Activated B cell treated with CpG ODN at 0.5 μM for 24 hours (primary cell): ENCODE data around the gene CSF1. TPM values are rescaled to one million over a fixed set of nuclear protein-coding genes. Genes with fewer than 3 reads are reported as not detected.

ENCODE experiments used
- ATAC-seq: fragments of 200-7000 bp; cut with Tn5 transposase; one replicate; pipeline ENCODE4 v1.10.0; 2021; ENCODE audit warnings: low read depth, mild to moderate bottlenecking, moderate library complexity
- CTCF ChIA-PET: fragments of 350-600 bp; sonication (Branson Sonifier 250); formaldehyde crosslinking; loops from one replicate; lab custom pipeline; 2021; ENCODE audit warnings: antibody characterized with exemption; lab: Charles Lee
- POLR2A ChIA-PET: fragments of 350-600 bp; sonication (Branson Sonifier 250); formaldehyde crosslinking; loops from one replicate; lab custom pipeline; 2021; ENCODE audit warnings: antibody characterized with exemption; lab: Charles Lee
- DNase-seq: peaks from one replicate; pipeline ENCODE4 v3.0.0; 2022
- H3K27ac Mint-ChIP-seq: one replicate; pipeline ENCODE4 v1.8.0; 2020; ENCODE audit warnings: mixed read lengths
- H3K27me3 Mint-ChIP-seq: one replicate; pipeline ENCODE4 v1.8.0; 2021; ENCODE audit warnings: mixed read lengths
- H3K36me3 Mint-ChIP-seq: one replicate; pipeline ENCODE4 v1.8.0; 2021; ENCODE audit warnings: low read depth, mixed read lengths
- H3K4me1 Mint-ChIP-seq: one replicate; pipeline ENCODE4 v1.8.0; 2021; ENCODE audit warnings: mixed read lengths
- H3K4me3 Mint-ChIP-seq: one replicate; pipeline ENCODE4 v1.8.0; 2020; ENCODE audit warnings: mild to moderate bottlenecking, mixed read lengths
- H3K9me3 Mint-ChIP-seq: one replicate; pipeline ENCODE4 v1.8.0; 2020; ENCODE audit warnings: mixed read lengths
- CTCF ChIP-seq: fragments of 200-600 bp; IDR thresholded peaks from one replicate; pipeline ENCODE4 v1.8.0; 2022; ENCODE audit warnings: antibody characterized with exemption, mild to moderate bottlenecking
- intact Hi-C: fragments of 100-400 bp; cut with micrococcal nuclease; formaldehyde crosslinking; loops from one replicate; pipeline ENCODE4 v1.15.1; 2024
- total RNA-seq: library from RNA; stranded (reverse); gene quantifications from 2 replicates; pipeline ENCODE4 v1.2.3, GENCODE V29; 2022

CSF1 gene
- total RNA-seq, 1 donor from 2014 or later = 2.0 TPM

DNA sequence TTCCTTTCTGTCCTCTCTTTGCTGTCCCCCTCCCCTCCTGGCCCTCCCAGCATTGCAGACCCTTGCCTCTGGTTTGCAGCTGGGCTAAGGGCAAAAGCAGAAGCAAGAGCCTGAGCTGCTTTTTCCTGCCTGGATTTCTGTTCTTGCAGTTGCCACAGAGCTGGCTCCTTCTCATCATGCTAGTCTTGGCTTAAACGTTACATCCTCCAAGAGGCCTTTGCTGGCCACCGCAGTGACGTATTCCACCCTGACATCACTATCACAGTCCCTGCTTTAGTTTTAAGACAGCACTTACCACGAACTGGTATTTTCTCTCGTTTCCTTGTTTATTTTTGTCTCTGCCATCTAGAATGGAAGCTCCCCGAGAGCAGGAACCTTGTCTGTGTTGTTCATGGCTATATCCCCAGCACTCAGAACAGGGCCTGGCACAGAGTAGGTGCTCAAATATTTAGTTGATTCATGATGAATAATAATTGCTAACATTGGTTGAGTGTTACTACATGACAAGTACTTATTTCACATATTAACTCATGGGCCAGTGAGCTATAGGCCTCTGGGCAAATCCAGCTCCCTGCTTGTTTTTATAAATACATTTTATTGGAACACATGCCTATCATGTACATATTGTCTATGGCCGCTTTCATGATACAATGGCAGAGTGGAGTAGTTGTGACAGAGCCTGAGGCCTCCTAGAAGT, 13.2 kb upstream of the CSF1 start:
- CTCF ChIA-PET = interaction anchor here (1.4 kb wide), 1 partner anchor 86 kb away, joined by 3 read pairs; no protein-coding TSS in a partner anchor
- no peaks in the 10 kb centered on the region for H3K9me3 Mint-ChIP-seq
- ATAC-seq = no peak
- H3K4me1 Mint-ChIP-seq = no peaks in the 10 kb centered on the region
- H3K4me3 Mint-ChIP-seq = no peak overlapping the region
- intact Hi-C loops = no loop called here
- H3K27me3 Mint-ChIP-seq = peaks cover 8% of the 10 kb centered on the region
- no peak for DNase-seq
- TF ChIP-seq CTCF = no peak
- no peak overlapping the region for H3K27ac Mint-ChIP-seq
- no peaks in the 10 kb centered on the region for H3K36me3 Mint-ChIP-seq
- POLR2A ChIA-PET = interaction anchor here (0.8 to 1.0 kb wide), 2 partner anchors 9 to 10 kb away, joined by 3 read pairs; no protein-coding TSS in a partner anchor

GRCh38 chr1:109898842-109899241, 11.8 kb upstream of the CSF1 start:
- H3K4me1 Mint-ChIP-seq = no peaks in the 10 kb centered on the region
- ATAC-seq = no peak
- ChIA-PET POLR2A (no interaction called here), CTCF (no interaction called here)
- peaks cover 19% of the 10 kb centered on the region for H3K27me3 Mint-ChIP-seq
- H3K36me3 Mint-ChIP-seq = no peaks in the 10 kb centered on the region
- DNase-seq = no peak
- intact Hi-C loops = no loop called here
- no peak overlapping the region for H3K4me3 Mint-ChIP-seq
- TF ChIP-seq CTCF = no peak
- H3K27ac Mint-ChIP-seq = no peak overlapping the region
- no peaks in the 10 kb centered on the region for H3K9me3 Mint-ChIP-seq

GRCh38 chr1:109901141-109901523, 9.5 kb upstream of the CSF1 start:
- Mint-ChIP-seq H3K27ac (no peak overlapping the region), H3K36me3 (no peaks in the 10 kb centered on the region), H3K4me3 (no peak overlapping the region), H3K9me3 (no peaks in the 10 kb centered on the region), H3K27me3 (peaks cover 22% of the 10 kb centered on the region), H3K4me1 (peaks cover 9% of the 10 kb centered on the region)
- ChIA-PET CTCF (no interaction called here), POLR2A (interaction anchor here (1.0 kb wide), 1 partner anchor 9 kb away, joined by 4 read pairs; no protein-coding TSS in a partner anchor)
- intact Hi-C loops = no loop called here
- ATAC-seq (no peak), DNase-seq (no peak)
- TF ChIP-seq CTCF = no peak

- CTCF ChIA-PET = no interaction called here
- POLR2A ChIA-PET = no interaction called here
Observed at GRCh38 chr1:109901524-109902145, 9.0 kb upstream of the CSF1 start.

More at GRCh38 chr1:109901524-109902145, 9.0 kb upstream of the CSF1 start:
- Mint-ChIP-seq H3K36me3 (no peaks in the 10 kb centered on the region), H3K27ac (no peak overlapping the region), H3K4me3 (no peak overlapping the region), H3K27me3 (peaks cover 24% of the 10 kb centered on the region), H3K4me1 (peaks cover 14% of the 10 kb centered on the region), H3K9me3 (no peaks in the 10 kb centered on the region)
- no peak for DNase-seq
- no peak for ATAC-seq
- intact Hi-C loops = no loop called here
- no peak for TF ChIP-seq CTCF
